Ishikawa (cell line): ENCODE measurements around the gene LUZP2.

ENCODE experiments used
- CEBPB ChIP-seq: IDR thresholded peaks from 2 replicates; pipeline ENCODE4 v1.6.1; 2012
- CREB1 ChIP-seq: IDR thresholded peaks from 2 replicates; pipeline ENCODE4 v1.6.1; 2012; ENCODE audit warnings: low read depth
- FOXM1 ChIP-seq: IDR thresholded peaks from 2 replicates; pipeline ENCODE4 v1.6.1; 2012; ENCODE audit warnings: low read depth, borderline replicate concordance
- MAX ChIP-seq: IDR thresholded peaks from 2 replicates; pipeline ENCODE4 v1.6.1; 2012
- RAD21 ChIP-seq: IDR thresholded peaks from 2 replicates; pipeline ENCODE4 v1.6.1; 2012; ENCODE audit warnings: low read depth
- TAF1 ChIP-seq: IDR thresholded peaks from 2 replicates; pipeline ENCODE4 v1.6.1; 2012; ENCODE audit warnings: low read depth, mild to moderate bottlenecking
- TEAD4 ChIP-seq: IDR thresholded peaks from 2 replicates; pipeline ENCODE4 v1.6.1; 2012
- YY1 ChIP-seq: IDR thresholded peaks from 2 replicates; pipeline ENCODE4 v1.6.1; 2012; ENCODE audit warnings: low read depth
- ZBTB7A ChIP-seq: IDR thresholded peaks from 2 replicates; pipeline ENCODE4 v1.6.1; 2012; ENCODE audit warnings: low read depth

DNA sequence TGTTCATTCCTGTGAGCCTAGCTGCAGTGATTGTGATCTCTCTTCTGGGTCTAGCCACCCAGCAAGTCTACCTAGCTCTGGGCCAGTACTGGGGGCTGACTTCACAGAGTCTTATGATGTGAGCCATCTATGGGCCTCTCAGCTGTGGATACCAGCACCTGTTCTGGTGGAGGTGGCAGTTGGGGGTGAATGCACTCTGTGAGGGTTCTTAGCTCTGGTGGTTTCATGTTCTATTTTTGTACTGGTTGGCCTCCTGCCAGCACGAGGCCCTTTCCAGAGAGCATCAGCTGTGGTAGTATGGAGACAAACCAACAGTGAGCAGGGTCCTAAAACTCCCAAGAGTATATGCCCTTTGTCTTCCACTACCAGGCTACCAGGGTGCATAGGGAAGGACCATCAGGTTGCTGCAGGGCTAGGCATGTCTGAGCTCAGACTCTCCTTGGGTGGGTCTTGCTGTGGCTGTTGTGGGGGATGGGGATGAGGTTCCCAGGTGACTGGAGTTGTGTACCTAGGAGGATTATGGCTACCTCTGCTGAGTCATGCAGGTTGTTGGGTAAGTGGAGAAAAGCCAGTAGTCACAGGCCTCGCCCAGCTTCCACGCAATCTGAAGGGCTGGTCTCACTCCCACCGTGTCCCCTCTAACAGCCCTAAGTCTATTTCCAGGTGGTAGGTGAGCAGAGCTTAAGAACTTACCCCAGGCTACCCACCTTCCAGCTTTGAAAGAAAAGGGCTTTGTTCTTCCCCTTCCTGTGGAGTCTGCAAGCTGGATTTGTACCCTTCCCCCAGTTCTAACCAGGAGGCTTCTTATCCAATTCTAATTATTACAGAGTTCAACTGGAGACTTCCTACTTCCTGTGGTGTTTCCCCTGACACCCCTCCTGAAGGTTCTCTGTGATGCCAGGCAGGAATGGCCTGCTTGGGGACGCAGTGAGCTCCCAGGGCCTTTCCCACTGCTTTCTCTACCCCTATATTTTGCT is 250.7 kb downstream of the LUZP2 start:
- no peak for TF ChIP-seq FOXM1
- no peak for TF ChIP-seq TAF1
- TF ChIP-seq RAD21, result no peak
- no peak for TF ChIP-seq CEBPB
- TF ChIP-seq ZBTB7A, result no peak
- no peak for TF ChIP-seq TEAD4
- TF ChIP-seq CREB1, result no peak
- TF ChIP-seq YY1, result no peak
- TF ChIP-seq MAX, result no peak
